Mammary epithelial cell (primary cell): ENCODE data around the gene MAML3.

Source experiments
- CTCF ChIP-seq, 2 donors: IDR thresholded peaks in 1 of 2; conservative IDR thresholded peaks in 1 of 2; 2 replicates each; pipeline ENCODE4 v1.5.1; 2011 to 2012; ENCODE audit warnings: inconsistent platforms in 2 of 2, low read length in 2 of 2, mild to moderate bottlenecking in 2 of 2, control low read depth in 1 of 2, low read depth in 1 of 2; ENCODE audit not compliant: insufficient read depth in 1 of 2; ENCODE audit errors: extremely low read depth in 1 of 2
- EZH2 ChIP-seq: IDR thresholded peaks from 2 replicates; pipeline ENCODE4 v1.6.1; 2012; ENCODE audit warnings: low read length, inconsistent platforms, borderline replicate concordance

- TF ChIP-seq CTCF (conservative IDR thresholded peaks at IDR 0.05 in 1 of 2, IDR thresholded peaks at IDR 0.05 in 1 of 2; ENCODE audit: extremely low read depth in 1 of 2, insufficient read depth in 1 of 2, low read depth in 1 of 2, low read length in 2 of 2) (no peak), EZH2 (no peak)
These were observed 379.1 kb downstream of the MAML3 start for GRCh38 chr4:139774759-139775487.
